Naive thymus-derived CD4-positive, alpha-beta T cell (primary cell): ENCODE measurements around the gene NME7. TPM values are rescaled to one million over a fixed set of nuclear protein-coding genes. Genes with fewer than 3 reads are reported as not detected.

ENCODE experiments used
- ATAC-seq: fragments of 150-1000 bp; cut with Tn5 transposase; 2 replicates; pipeline ENCODE4 v1.10.0; 2021; ENCODE audit warnings: mild to moderate bottlenecking, moderate library complexity
- CTCF ChIA-PET: fragments of 350-600 bp; sonication (Branson Sonifier 250); formaldehyde crosslinking; loops from one replicate; lab custom pipeline; 2021; ENCODE audit warnings: antibody characterized with exemption; lab: Charles Lee
- POLR2A ChIA-PET: fragments of 350-600 bp; sonication (Branson Sonifier 250); formaldehyde crosslinking; loops from one replicate; lab custom pipeline; 2021; ENCODE audit warnings: antibody characterized with exemption, inconsistent platforms; lab: Charles Lee
- DNase-seq, 9 donors: peaks; one replicate each; pipeline versions ENCODE4 v3.0.0 to v3.0.0-alpha.2; 2020 to 2022; ENCODE audit warnings: mixed read lengths in 1 of 9
- H3K27ac ChIP-seq: one replicate; pipeline ENCODE4 v1.7.0; 2013; ENCODE audit warnings: mild to moderate bottlenecking, low read depth, low read length, moderate library complexity
- H3K27me3 ChIP-seq, 2 donors: one replicate each; pipeline ENCODE4 v1.7.0; 2013; ENCODE audit warnings: low read length in 2 of 2, mild to moderate bottlenecking in 2 of 2, moderate library complexity in 2 of 2; ENCODE audit not compliant: control insufficient read depth in 2 of 2, insufficient read depth in 2 of 2
- H3K36me3 ChIP-seq, 3 experiments: 1 replicate in 2 of 3; 2 replicates in 1 of 3; pipeline ENCODE4 v1.7.0; 2013; ENCODE audit warnings: low read length in 3 of 3, mild to moderate bottlenecking in 3 of 3, moderate library complexity in 1 of 3; ENCODE audit not compliant: insufficient read depth in 3 of 3, control insufficient read depth in 2 of 3
- H3K4me1 ChIP-seq, 2 donors: one replicate each; pipeline ENCODE4 v1.7.0; 2013; ENCODE audit warnings: low read length in 2 of 2, mild to moderate bottlenecking in 2 of 2, moderate library complexity in 1 of 2; ENCODE audit not compliant: control insufficient read depth in 2 of 2, insufficient read depth in 2 of 2
- H3K4me3 ChIP-seq: 2 replicates; pipeline ENCODE4 v1.7.0; 2013; ENCODE audit warnings: mild to moderate bottlenecking, low read length
- H3K9me3 ChIP-seq, 3 experiments: 1 replicate in 2 of 3; 2 replicates in 1 of 3; pipeline ENCODE4 v1.7.0; 2013; ENCODE audit warnings: low read length in 3 of 3; ENCODE audit not compliant: control insufficient read depth in 2 of 3
- H3K27ac Mint-ChIP-seq, 9 donors: one replicate each; pipeline ENCODE4 v1.8.0; 2020 to 2022; ENCODE audit warnings: mixed read lengths in 9 of 9, mild to moderate bottlenecking in 8 of 9, moderate library complexity in 5 of 9, inconsistent platforms in 2 of 9
- H3K27me3 Mint-ChIP-seq, 5 donors: one replicate each; pipeline ENCODE4 v1.8.0; 2021 to 2022; ENCODE audit warnings: mixed read lengths in 5 of 5, mild to moderate bottlenecking in 1 of 5
- H3K36me3 Mint-ChIP-seq, 5 donors: one replicate each; pipeline ENCODE4 v1.8.0; 2020 to 2022; ENCODE audit warnings: mixed read lengths in 5 of 5, mild to moderate bottlenecking in 3 of 5, inconsistent platforms in 1 of 5
- H3K4me1 Mint-ChIP-seq, 7 donors: one replicate each; pipeline ENCODE4 v1.8.0; 2020 to 2022; ENCODE audit warnings: mixed read lengths in 7 of 7, mild to moderate bottlenecking in 3 of 7, inconsistent platforms in 1 of 7
- H3K4me3 Mint-ChIP-seq, 10 donors: one replicate each; pipeline ENCODE4 v1.8.0; 2020 to 2022; ENCODE audit warnings: mild to moderate bottlenecking in 10 of 10, mixed read lengths in 10 of 10, moderate library complexity in 6 of 10, inconsistent platforms in 2 of 10
- H3K9me3 Mint-ChIP-seq, 11 donors: one replicate each; pipeline ENCODE4 v1.8.0; 2020 to 2022; ENCODE audit warnings: mixed read lengths in 11 of 11, mild to moderate bottlenecking in 4 of 11, inconsistent platforms in 1 of 11, moderate library complexity in 1 of 11
- intact Hi-C, 2 donors: fragments of 100-400 bp; cut with micrococcal nuclease; formaldehyde crosslinking; loops; one replicate each; pipeline ENCODE4 v1.15.1; 2023
- polyA plus RNA-seq, 2 donors: library from polyadenylated mRNA; unstranded; fragments of 300-500 nt; fragmentation: Illumina TruSeq; gene quantifications; one replicate each; pipeline ENCODE4 v1.2.3, GENCODE V29; 2021
- total RNA-seq, 6 experiments: library from RNA in 5 of 6; stranded (reverse) in 5 of 6; gene quantifications; 1 replicate in 5 of 6; 2 replicates in 1 of 6; pipeline ENCODE4 v1.2.3 and lab custom pipeline; 2021 to 2026

Gene NME7
- total and polyA plus RNA-seq, 7 experiments from 2014 or later, result 8.6 to 18.6 (median 12.9) TPM

DNA sequence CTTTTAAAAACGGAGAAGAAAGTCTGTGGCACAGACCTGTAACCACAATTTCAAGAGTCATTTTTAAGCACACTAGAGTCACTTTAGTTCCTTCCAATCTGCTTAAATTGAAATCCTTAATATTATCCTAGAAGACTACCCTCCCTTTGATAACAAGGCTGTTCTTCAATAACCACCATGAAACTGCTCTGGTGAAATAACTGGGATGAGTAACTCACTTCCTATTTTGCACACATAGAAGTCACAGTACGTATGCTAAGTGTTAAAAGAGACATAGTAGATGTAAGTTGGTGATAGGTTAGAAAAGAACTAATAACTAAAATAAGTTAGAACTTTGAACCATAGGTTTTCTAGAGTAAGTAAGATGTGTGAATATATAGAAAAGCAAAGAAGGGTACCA, 107.8 kb downstream of the NME7 start:
- ATAC-seq, result no peak
- Histone ChIP-seq H3K27ac (no peak overlapping the region), H3K27me3 (no peaks in the 10 kb centered on the region), H3K9me3 (peaks cover 0 to 3% (median 0%) of the 10 kb centered on the region in 3 experiments), H3K4me3 (no peak overlapping the region), H3K4me1 (no peaks in the 10 kb centered on the region), H3K36me3 (no peaks in the 10 kb centered on the region)
- Mint-ChIP-seq H3K36me3 (peaks cover 9 to 73% (median 33%) of the 10 kb centered on the region in 5 donors), H3K4me1 (peaks cover 0 to 1% (median 0%) of the 10 kb centered on the region in 7 donors), H3K4me3 (no peak overlapping the region), H3K9me3 (peaks cover 0 to 59% (median 20%) of the 10 kb centered on the region in 11 donors), H3K27ac (no peak overlapping the region), H3K27me3 (no peaks in the 10 kb centered on the region)
- intact Hi-C loops, result no loop called here
- POLR2A ChIA-PET, result no interaction called here
- no peak for DNase-seq
- CTCF ChIA-PET, result no interaction called here

DNA sequence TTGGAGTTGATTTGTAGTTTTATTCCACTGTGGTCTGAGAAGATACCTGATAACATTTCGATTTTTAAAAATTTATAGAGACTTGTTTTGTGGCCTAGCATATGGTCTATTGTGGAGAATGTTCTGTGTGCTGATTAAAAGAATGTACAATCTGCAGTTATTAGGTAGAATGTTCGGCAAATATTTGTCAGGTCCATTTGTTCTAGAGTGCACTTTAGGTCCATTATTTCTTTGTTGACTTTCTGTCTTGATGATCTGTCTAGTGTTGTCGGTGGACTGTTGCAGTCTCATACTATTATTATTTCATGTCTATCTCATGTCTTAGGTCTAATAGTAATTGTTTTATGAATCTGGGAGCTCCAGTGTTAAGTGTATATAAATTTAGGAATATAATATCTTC, 116.8 kb downstream of the NME7 start:
- H3K4me1 Mint-ChIP-seq, result no peaks in the 10 kb centered on the region
- H3K4me1 ChIP-seq, result no peaks in the 10 kb centered on the region
- intact Hi-C loops, result no loop called here
- POLR2A ChIA-PET, result no interaction called here
- ATAC-seq (no peak), DNase-seq (no peak)
- H3K27me3 ChIP-seq, result no peaks in the 10 kb centered on the region
- H3K27me3 Mint-ChIP-seq, result no peaks in the 10 kb centered on the region
- H3K9me3 ChIP-seq, result no peaks in the 10 kb centered on the region
- no peak overlapping the region for H3K27ac ChIP-seq
- H3K4me3 ChIP-seq, result no peak overlapping the region
- peaks cover 0 to 19% (median 0%) of the 10 kb centered on the region in 11 donors for H3K9me3 Mint-ChIP-seq
- no peak overlapping the region for H3K4me3 Mint-ChIP-seq
- no peaks in the 10 kb centered on the region for H3K36me3 ChIP-seq
- peaks cover 0 to 6% (median 0%) of the 10 kb centered on the region in 5 donors for H3K36me3 Mint-ChIP-seq
- H3K27ac Mint-ChIP-seq, result no peak overlapping the region
- CTCF ChIA-PET, result no interaction called here

GRCh38 chr1:169250022-169250421, 117.6 kb downstream of the NME7 start:
- Histone ChIP-seq H3K4me1 (no peaks in the 10 kb centered on the region), H3K27ac (no peak overlapping the region), H3K27me3 (no peaks in the 10 kb centered on the region), H3K4me3 (no peak overlapping the region), H3K9me3 (no peaks in the 10 kb centered on the region), H3K36me3 (no peaks in the 10 kb centered on the region)
- Mint-ChIP-seq H3K36me3 (peaks cover 0 to 6% (median 0%) of the 10 kb centered on the region in 5 donors), H3K4me1 (no peaks in the 10 kb centered on the region), H3K9me3 (peaks cover 0 to 19% (median 0%) of the 10 kb centered on the region in 11 donors), H3K4me3 (no peak overlapping the region), H3K27ac (no peak overlapping the region), H3K27me3 (no peaks in the 10 kb centered on the region)
- DNase-seq (no peak), ATAC-seq (no peak)
- ChIA-PET POLR2A (no interaction called here), CTCF (no interaction called here)
- intact Hi-C loops, result no loop called here

DNA sequence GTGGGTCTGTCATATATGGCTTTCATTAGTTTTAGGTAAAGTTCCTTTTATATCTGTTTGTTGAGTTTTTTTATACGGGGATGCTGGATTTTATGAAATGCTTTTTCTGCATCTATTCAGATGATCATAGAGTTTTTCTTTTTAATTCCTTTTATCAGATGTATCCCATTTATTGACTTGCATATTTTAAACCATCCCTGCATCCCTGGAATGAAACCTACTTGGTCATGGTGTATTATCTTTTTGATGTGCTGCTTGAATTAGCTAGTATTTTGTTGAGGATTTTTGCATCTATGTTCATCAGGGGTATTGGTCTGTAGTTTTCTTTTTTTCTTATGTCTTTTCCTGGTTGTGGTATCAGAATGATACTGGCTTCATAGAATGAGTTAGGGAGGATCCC, 118.0 kb downstream of the NME7 start:
- ChIA-PET CTCF (no interaction called here), POLR2A (no interaction called here)
- Mint-ChIP-seq H3K4me1 (no peaks in the 10 kb centered on the region), H3K36me3 (peaks cover 0 to 6% (median 0%) of the 10 kb centered on the region in 5 donors), H3K4me3 (no peak overlapping the region), H3K9me3 (peaks cover 0 to 19% (median 0%) of the 10 kb centered on the region in 11 donors), H3K27me3 (no peaks in the 10 kb centered on the region), H3K27ac (no peak overlapping the region)
- no peaks in the 10 kb centered on the region for H3K36me3 ChIP-seq
- no peaks in the 10 kb centered on the region for H3K4me1 ChIP-seq
- H3K27ac ChIP-seq, result no peak overlapping the region
- H3K9me3 ChIP-seq, result no peaks in the 10 kb centered on the region
- intact Hi-C loops, result no loop called here
- H3K27me3 ChIP-seq, result no peaks in the 10 kb centered on the region
- ATAC-seq (no peak), DNase-seq (no peak)
- no peak overlapping the region for H3K4me3 ChIP-seq

DNA sequence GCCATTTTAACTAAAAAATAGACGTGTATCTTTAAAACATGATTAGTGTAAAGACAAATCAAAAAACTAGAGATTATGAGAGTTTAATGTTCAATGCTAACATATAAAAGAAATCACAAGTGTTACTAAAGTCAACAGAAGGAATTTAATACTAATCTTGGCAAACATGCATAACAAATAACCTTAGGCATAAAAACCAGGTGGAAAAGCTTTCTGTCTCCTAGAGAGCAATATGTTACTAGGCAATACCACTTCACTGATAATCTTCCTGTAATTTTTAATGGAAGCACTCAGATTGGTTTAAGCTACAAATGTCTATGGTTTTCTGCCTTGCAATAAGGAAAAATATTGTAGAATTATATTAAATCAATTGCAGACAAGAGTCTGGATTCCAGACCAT, 121.9 kb downstream of the NME7 start:
- Histone ChIP-seq H3K4me1 (no peaks in the 10 kb centered on the region), H3K36me3 (no peaks in the 10 kb centered on the region), H3K27ac (no peak overlapping the region), H3K27me3 (no peaks in the 10 kb centered on the region), H3K4me3 (no peak overlapping the region), H3K9me3 (no peaks in the 10 kb centered on the region)
- ChIA-PET CTCF (no interaction called here), POLR2A (no interaction called here)
- DNase-seq (no peak), ATAC-seq (no peak)
- peaks cover 0 to 10% (median 0%) of the 10 kb centered on the region in 11 donors for H3K9me3 Mint-ChIP-seq
- no peaks in the 10 kb centered on the region for H3K27me3 Mint-ChIP-seq
- intact Hi-C loops, result no loop called here
- H3K4me3 Mint-ChIP-seq, result no peak overlapping the region
- H3K36me3 Mint-ChIP-seq, result peaks cover 0 to 6% (median 0%) of the 10 kb centered on the region in 5 donors
- H3K27ac Mint-ChIP-seq, result no peak overlapping the region
- no peaks in the 10 kb centered on the region for H3K4me1 Mint-ChIP-seq

DNA sequence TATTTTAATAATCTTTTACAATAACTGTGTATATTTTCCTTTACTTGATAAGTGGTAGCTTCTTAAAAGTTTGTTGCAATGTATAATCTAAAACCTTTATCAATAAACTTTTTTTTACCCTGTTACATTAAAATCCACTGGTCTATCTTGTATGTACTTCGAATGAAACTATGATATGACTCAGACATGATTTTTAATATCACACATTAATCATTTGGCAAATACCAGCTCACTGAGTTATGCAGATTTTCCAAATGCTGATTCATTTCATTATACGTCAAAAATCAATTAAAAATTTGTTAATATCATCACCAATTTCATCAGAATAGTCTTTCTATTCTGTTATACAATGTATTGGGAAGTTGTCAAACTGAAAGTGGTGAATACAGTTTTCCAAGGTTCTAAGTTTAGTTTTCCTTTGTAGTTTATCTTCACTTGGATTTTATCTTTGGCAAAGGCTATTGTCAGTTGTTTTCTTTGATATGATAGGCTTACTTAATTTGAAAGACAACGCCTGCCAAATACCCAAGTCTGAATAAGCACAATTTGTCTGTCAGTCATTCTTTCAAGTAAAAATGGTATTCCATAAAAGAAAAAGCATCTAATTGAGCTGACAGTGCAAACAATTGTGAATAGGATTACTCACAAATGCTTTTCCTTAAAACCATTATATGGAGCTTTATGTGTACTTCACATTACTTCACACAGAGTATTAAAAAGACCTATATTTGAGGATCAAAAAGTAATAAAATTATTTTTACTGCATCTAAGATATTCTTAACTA, 127.0 kb downstream of the NME7 start:
- ATAC-seq (no peak), DNase-seq (no peak)
- Histone ChIP-seq H3K27ac (no peak overlapping the region), H3K27me3 (no peaks in the 10 kb centered on the region), H3K4me1 (no peaks in the 10 kb centered on the region), H3K4me3 (no peak overlapping the region), H3K9me3 (no peaks in the 10 kb centered on the region), H3K36me3 (no peaks in the 10 kb centered on the region)
- no peak overlapping the region for H3K27ac Mint-ChIP-seq
- CTCF ChIA-PET, result interaction anchor here (0.7 kb wide), 1 partner anchor 1275 kb away, joined by 4 read pairs; no protein-coding TSS in a partner anchor
- H3K27me3 Mint-ChIP-seq, result no peaks in the 10 kb centered on the region
- peaks cover 0 to 2% (median 0%) of the 10 kb centered on the region in 11 donors for H3K9me3 Mint-ChIP-seq
- H3K36me3 Mint-ChIP-seq, result peaks cover 0 to 8% (median 2%) of the 10 kb centered on the region in 5 donors
- POLR2A ChIA-PET, result no interaction called here
- intact Hi-C loops, result no loop called here
- H3K4me1 Mint-ChIP-seq, result no peaks in the 10 kb centered on the region
- H3K4me3 Mint-ChIP-seq, result no peak overlapping the region

DNA sequence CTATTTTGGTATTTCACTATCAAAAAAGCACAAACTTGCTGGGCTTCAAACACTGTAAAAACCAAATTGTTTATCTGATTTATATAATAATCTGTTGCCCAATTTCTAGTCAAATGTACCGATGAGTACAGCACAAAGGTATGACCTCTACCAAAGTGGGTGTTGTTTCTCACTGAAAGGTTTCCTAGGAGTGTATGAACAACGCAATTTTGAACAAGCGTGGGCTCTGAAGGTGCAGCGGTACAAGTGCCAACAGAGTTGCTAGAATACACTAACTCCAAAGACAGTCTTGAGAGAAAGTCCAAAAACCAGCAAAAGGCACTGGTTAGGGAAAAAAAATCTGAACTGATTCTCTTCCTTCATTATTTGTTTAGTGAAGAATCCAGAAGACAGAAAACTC, 130.7 kb downstream of the NME7 start:
- ChIA-PET POLR2A (no interaction called here), CTCF (no interaction called here)
- Histone ChIP-seq H3K27me3 (no peaks in the 10 kb centered on the region), H3K36me3 (peaks cover 0 to 4% (median 0%) of the 10 kb centered on the region in 3 experiments), H3K4me1 (no peaks in the 10 kb centered on the region), H3K4me3 (no peak overlapping the region), H3K27ac (no peak overlapping the region), H3K9me3 (no peaks in the 10 kb centered on the region)
- ATAC-seq, result no peak
- Mint-ChIP-seq H3K36me3 (peaks cover 0 to 33% (median 10%) of the 10 kb centered on the region in 5 donors), H3K9me3 (peaks cover 0 to 2% (median 0%) of the 10 kb centered on the region in 11 donors), H3K27ac (no peak overlapping the region), H3K4me1 (no peaks in the 10 kb centered on the region), H3K4me3 (no peak overlapping the region), H3K27me3 (no peaks in the 10 kb centered on the region)
- intact Hi-C loops, result no loop called here
- no peak for DNase-seq
